AG10803 (cell line): ENCODE data around the gene EEF1AKMT2.
"Not testable (repeated sequence)": the region's sequence is repeated elsewhere in the genome, so short reads cannot be mapped to it uniquely, and the experiment has no call there.

Source experiments
- DNase-seq: peaks from one replicate; pipeline ENCODE4 v3.0.0; 2010; ENCODE audit warnings: low read depth
- H3K4me3 ChIP-seq: 2 replicates; pipeline ENCODE4 v1.5.1; 2011; ENCODE audit warnings: mild to moderate bottlenecking, low read length, control low read depth
- CTCF ChIP-seq: conservative IDR thresholded peaks from 2 replicates; pipeline ENCODE4 v1.5.1; 2011; ENCODE audit warnings: mild to moderate bottlenecking, low read length, control low read depth, inconsistent platforms

Gene EEF1AKMT2

GRCh38 chr10:124798364-124798763, 6.7 kb upstream of the EEF1AKMT2 start:
- no peak for DNase-seq
- TF ChIP-seq CTCF = no peak
- no peak overlapping the region for H3K4me3 ChIP-seq

GRCh38 chr10:124792998-124793352, 1.3 kb upstream of the EEF1AKMT2 start:
- TF ChIP-seq CTCF = no peak
- no peak for DNase-seq
- H3K4me3 ChIP-seq = no peak overlapping the region

GRCh38 chr10:124782900-124783299, 8.8 kb downstream of the EEF1AKMT2 start:
- H3K4me3 ChIP-seq, DNase-seq: not testable (repeated sequence)

- H3K4me3 ChIP-seq = no peak overlapping the region
These were observed 22.9 kb downstream of the EEF1AKMT2 start for GRCh38 chr10:124768791-124769190.

GRCh38 chr10:124765256-124765655, 26.4 kb downstream of the EEF1AKMT2 start:
- no peak overlapping the region for H3K4me3 ChIP-seq
- TF ChIP-seq CTCF = no peak
- DNase-seq = no peak

More at GRCh38 chr10:124768791-124769190, 22.9 kb downstream of the EEF1AKMT2 start:
- no peak for DNase-seq
- no peak for TF ChIP-seq CTCF

GRCh38 chr10:124763267-124763666, 28.4 kb downstream of the EEF1AKMT2 start:
- H3K4me3 ChIP-seq = no peak overlapping the region
- no peak for TF ChIP-seq CTCF
- DNase-seq = no peak

GRCh38 chr10:124762281-124762680, 29.4 kb downstream of the EEF1AKMT2 start:
- no peak for TF ChIP-seq CTCF
- DNase-seq = no peak
- H3K4me3 ChIP-seq = no peak overlapping the region
